ENCODE results near the gene MROH8. TPM values are rescaled to one million over a fixed set of nuclear protein-coding genes. Genes with fewer than 3 reads are reported as not detected.

Gene MROH8
- total and polyA plus RNA-seq, 2 of the 13 experiments (the other 11 are each of a cell fraction or from before 2014, with no cell fraction given): 2.6 to 5.5 TPM

DNA sequence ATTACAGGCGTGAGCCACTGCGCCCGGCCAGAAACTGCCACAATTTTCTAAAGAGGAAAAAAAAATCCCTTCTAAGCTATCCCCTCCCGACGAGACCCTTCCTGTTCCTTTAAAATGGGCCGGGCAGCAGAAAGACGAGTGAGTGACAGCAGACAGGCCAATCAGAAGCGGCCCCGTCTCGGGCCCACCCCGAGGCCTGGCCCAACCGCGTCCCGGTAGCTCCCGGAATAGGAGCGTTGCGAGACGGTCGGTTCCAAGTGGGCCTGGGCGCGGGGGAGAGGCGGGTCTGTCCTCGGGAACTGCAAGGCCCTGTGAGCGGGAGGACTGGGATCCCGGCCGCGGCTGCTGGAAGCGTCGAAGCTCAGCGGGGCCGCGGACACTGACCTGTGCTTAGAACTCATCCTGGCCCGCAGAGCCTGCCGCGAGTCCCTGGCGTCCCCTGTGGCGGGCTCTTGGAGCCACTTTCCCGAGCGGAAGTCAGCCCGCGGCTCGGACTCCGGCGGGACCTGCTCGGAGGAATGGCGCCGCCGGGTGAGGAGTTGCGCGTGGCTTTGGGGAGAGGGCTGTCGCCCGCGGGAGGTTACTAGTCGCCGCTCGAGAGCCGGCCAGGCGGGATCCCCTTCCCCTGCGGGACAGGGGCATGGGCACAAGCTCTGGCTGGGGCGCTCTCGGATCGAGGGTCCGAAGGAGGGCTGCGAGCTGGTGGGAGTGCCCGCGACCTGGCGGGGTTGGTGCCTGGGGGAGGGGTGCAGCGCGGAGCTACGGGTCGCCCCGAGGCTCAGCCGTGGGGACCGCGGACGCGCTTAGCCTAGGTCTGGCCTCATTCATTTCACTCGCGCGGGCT lies at the start of gene MROH8, which contains the start of gene RPN2 (continued):
- TF ChIP-seq, protein P1, sequence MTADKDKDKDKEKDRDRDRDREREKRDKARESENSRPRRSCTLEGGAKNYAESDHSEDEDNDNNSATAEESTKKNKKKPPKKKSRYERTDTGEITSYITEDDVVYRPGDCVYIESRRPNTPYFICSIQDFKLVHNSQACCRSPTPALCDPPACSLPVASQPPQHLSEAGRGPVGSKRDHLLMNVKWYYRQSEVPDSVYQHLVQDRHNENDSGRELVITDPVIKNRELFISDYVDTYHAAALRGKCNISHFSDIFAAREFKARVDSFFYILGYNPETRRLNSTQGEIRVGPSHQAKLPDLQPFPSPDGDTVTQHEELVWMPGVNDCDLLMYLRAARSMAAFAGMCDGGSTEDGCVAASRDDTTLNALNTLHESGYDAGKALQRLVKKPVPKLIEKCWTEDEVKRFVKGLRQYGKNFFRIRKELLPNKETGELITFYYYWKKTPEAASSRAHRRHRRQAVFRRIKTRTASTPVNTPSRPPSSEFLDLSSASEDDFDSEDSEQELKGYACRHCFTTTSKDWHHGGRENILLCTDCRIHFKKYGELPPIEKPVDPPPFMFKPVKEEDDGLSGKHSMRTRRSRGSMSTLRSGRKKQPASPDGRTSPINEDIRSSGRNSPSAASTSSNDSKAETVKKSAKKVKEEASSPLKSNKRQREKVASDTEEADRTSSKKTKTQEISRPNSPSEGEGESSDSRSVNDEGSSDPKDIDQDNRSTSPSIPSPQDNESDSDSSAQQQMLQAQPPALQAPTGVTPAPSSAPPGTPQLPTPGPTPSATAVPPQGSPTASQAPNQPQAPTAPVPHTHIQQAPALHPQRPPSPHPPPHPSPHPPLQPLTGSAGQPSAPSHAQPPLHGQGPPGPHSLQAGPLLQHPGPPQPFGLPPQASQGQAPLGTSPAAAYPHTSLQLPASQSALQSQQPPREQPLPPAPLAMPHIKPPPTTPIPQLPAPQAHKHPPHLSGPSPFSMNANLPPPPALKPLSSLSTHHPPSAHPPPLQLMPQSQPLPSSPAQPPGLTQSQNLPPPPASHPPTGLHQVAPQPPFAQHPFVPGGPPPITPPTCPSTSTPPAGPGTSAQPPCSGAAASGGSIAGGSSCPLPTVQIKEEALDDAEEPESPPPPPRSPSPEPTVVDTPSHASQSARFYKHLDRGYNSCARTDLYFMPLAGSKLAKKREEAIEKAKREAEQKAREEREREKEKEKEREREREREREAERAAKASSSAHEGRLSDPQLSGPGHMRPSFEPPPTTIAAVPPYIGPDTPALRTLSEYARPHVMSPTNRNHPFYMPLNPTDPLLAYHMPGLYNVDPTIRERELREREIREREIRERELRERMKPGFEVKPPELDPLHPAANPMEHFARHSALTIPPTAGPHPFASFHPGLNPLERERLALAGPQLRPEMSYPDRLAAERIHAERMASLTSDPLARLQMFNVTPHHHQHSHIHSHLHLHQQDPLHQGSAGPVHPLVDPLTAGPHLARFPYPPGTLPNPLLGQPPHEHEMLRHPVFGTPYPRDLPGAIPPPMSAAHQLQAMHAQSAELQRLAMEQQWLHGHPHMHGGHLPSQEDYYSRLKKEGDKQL (CRISPR knock-in tag; IDR thresholded peaks at IDR 0.05; ENCODE audit: low read depth): no peak
- TF ChIP-seq, protein P2, sequence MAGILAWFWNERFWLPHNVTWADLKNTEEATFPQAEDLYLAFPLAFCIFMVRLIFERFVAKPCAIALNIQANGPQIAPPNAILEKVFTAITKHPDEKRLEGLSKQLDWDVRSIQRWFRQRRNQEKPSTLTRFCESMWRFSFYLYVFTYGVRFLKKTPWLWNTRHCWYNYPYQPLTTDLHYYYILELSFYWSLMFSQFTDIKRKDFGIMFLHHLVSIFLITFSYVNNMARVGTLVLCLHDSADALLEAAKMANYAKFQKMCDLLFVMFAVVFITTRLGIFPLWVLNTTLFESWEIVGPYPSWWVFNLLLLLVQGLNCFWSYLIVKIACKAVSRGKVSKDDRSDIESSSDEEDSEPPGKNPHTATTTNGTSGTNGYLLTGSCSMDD (CRISPR knock-in tag; IDR thresholded peaks at IDR 0.05): 0 out of 2 replicates have a peak, but pooled peaks have one; percentile 26
- peak; percentile 66; the same call in 1 of the 2 replicates for TF ChIP-seq ZNF772 (CRISPR knock-in tag; IDR thresholded peaks at IDR 0.05)
- TF ChIP-seq GZF1 (CRISPR knock-in tag; IDR thresholded peaks at IDR 0.05): 0 out of 2 replicates have a peak, but pooled peaks have one; percentile 9
- no peak for TF ChIP-seq ZNF589 (CRISPR knock-in tag; conservative IDR thresholded peaks at IDR 0.05)
- peak; percentile 95 for TF ChIP-seq ZNF160 (CRISPR knock-in tag; IDR thresholded peaks at IDR 0.05)
- TF ChIP-seq NR3C1 (CRISPR knock-in tag; IDR thresholded peaks at IDR 0.05): no peak
- TF ChIP-seq, protein P3, sequence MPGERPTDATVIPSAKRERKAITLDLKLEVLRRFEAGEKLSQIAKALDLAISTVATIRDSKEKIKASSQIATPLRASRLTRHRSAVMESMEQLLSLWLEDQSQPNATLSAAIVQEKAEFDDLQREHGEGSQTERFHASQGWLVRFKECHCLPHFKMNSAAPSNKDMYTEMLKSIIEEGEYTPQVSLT (CRISPR knock-in tag; IDR thresholded peaks at IDR 0.05; ENCODE audit: borderline replicate concordance, low read depth): no peak
- no peak for TF ChIP-seq KDM1A (CRISPR knock-in tag; IDR thresholded peaks at IDR 0.05)
- TF ChIP-seq, protein P4, sequence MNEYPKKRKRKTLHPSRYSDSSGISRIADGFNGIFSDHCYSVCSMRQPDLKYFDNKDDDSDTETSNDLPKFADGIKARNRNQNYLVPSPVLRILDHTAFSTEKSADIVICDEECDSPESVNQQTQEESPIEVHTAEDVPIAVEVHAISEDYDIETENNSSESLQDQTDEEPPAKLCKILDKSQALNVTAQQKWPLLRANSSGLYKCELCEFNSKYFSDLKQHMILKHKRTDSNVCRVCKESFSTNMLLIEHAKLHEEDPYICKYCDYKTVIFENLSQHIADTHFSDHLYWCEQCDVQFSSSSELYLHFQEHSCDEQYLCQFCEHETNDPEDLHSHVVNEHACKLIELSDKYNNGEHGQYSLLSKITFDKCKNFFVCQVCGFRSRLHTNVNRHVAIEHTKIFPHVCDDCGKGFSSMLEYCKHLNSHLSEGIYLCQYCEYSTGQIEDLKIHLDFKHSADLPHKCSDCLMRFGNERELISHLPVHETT (CRISPR knock-in tag; conservative IDR thresholded peaks at IDR 0.05): peak; percentile 43; the same call in 1 of the 2 replicates
- peak; percentile 94 for TF ChIP-seq ERF (CRISPR knock-in tag; IDR thresholded peaks at IDR 0.05)
- TF ChIP-seq, protein P5, sequence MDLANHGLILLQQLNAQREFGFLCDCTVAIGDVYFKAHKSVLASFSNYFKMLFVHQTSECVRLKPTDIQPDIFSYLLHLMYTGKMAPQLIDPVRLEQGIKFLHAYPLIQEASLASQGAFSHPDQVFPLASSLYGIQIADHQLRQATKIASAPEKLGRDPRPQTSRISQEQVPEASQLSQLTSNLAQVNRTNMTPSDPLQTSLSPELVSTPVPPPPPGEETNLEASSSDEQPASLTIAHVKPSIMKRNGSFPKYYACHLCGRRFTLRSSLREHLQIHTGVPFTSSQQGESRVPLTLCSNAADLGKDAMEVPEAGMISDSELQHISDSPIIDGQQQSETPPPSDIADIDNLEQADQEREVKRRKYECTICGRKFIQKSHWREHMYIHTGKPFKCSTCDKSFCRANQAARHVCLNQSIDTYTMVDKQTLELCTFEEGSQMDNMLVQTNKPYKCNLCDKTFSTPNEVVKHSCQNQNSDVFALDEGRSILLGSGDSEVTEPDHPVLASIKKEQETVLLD (CRISPR knock-in tag; IDR thresholded peaks at IDR 0.05; ENCODE audit: low read depth): peak; percentile 31; the same call in 1 of the 2 replicates
- 0 out of 2 replicates have a peak, but pooled peaks have one; percentile 49 for TF ChIP-seq ZSCAN9 (CRISPR knock-in tag; IDR thresholded peaks at IDR 0.05; ENCODE audit: borderline replicate concordance)
- no peak for TF ChIP-seq KDM6A (CRISPR knock-in tag; IDR thresholded peaks at IDR 0.05; ENCODE audit: low read depth)
- peak; percentile 97; the same call in 1 of the 2 replicates for TF ChIP-seq ZFP90 (CRISPR knock-in tag; IDR thresholded peaks at IDR 0.05; ENCODE audit: borderline replicate concordance)
- TF ChIP-seq ZNF430 (CRISPR knock-in tag; IDR thresholded peaks at IDR 0.05): peak; percentile 4
- no peak for TF ChIP-seq RBAK (CRISPR knock-in tag; IDR thresholded peaks at IDR 0.05)
- no peak for TF ChIP-seq NBN (conservative IDR thresholded peaks at IDR 0.05)
- no peak for TF ChIP-seq JUN (CRISPR knock-in tag; IDR thresholded peaks at IDR 0.05)
- TF ChIP-seq SP5 (CRISPR knock-in tag; IDR thresholded peaks at IDR 0.05; ENCODE audit: borderline replicate concordance, low read depth): peak; percentile 54; the same call in 1 of the 2 replicates

All from HepG2 (cell line).